Activated CD8-positive, alpha-beta memory T cell treated with anti-CD3 and anti-CD28 coated beads for 4 hours (primary cell): Measurements from ENCODE around the gene KMT2E.
A peak's percentile ranks its signal among the peaks of the same experiment; 100 is the strongest.
"Not testable (repeated sequence)": the region's sequence is repeated elsewhere in the genome, so short reads cannot be mapped to it uniquely, and the experiment has no call there.

Experiments used
- DNase-seq, 2 donors: peaks; one replicate each; pipeline ENCODE4 v3.0.0-alpha.2; 2020; ENCODE audit warnings: low read depth in 2 of 2

The KMT2E gene

GRCh38 chr7:105013816-105014692, at the start of gene KMT2E:
KMT2E (plus strand) TSS chr7:105014205; CDS start chr7:105040953, 26,748 bp downstream.
- DNase-seq, result peak; percentile 83 to 87

DNA sequence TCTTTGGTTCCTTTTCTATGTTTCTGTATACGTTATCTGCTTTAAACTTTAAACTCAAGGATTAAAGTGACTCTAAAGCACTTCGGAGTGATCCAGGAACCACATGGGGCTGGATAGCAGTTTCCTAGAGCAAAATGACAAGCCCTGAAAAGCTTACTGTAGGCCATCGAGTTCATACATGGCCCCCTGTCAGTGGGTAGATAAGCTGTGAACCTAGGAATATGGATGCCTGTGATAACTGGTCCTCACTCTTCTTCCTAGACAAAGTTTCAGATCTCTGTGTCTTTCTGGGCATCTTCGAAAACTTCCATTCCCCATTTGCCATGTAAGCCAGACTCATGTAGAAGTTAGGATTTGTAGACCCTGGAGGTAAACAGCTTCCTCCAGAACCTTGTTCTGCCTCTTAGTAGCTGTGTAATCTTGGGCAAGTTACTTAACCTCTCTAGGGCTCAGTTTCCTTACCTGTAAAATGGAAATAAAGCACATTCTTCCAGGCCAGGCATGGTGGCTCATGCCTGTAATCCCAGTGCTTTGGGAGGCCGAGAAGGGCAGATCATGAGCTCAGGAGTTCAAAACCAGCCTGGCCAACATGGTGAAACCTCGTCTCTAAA, 49.3 kb upstream of the KMT2E start:
- DNase-seq, result no peak

DNA sequence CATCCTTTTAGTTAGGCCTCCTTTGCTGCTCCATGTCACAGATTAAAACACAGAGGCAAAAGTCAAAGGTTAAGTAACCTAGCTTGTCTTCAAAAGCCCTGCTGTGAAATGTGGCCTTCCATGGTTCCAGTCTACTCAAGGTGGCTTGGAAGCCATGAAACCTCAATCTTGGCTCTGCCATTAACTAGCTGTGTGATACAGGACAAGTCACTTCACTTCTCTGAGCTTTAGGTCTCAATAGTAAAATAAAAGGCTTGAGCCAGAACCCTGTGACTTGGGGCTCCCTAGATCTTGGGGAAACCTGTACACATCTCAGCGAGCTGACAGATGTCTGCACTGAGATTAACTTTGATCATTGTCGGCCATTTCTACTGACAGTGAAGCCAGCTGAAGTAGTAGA, 48.0 kb upstream of the KMT2E start:
- no peak for DNase-seq

- no peak for DNase-seq
Measured at GRCh38 chr7:104967088-104967487, 46.9 kb upstream of the KMT2E start.

DNA sequence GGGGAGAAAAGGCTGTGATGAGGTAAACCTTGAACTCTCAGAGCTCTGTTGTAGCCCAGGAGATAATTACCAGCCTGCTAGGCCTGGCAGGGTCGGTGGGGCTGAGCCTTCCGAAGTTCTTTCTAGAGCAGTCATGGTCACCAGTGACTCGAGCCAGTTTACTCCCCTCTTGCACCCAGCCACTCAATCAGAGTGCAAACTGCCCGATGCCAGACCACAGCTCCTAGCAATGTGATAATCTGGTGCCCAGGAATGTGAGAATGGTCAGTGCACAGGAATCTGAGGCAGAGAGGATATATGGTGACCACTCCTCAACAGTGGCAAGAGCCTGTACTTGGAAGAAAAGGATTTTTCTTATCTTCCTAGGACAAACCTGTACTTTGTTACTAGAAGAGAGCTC, 46.4 kb upstream of the KMT2E start:
- DNase-seq, result no peak

- no peak for DNase-seq
Measured at GRCh38 chr7:104968648-104969047, 45.4 kb upstream of the KMT2E start.

DNA sequence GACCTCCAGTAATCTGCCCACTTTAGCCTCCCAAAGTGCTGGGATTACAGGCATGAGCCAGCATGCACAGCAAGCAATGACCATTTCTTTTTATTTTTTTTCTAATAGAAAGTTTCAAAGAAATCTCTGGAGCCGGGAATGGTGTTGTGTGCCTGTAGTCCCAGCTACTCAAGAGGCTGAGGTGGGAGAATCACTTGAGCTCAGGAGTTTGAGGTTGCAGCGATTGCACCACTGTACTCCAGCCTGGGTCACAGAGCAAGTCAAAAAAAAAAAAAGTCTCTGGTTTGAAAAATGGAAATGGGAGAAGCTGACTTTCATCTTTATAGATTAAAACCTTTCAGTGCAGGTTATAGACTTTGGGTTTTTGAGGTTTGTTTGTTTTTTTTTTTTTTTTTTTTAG, 44.8 kb upstream of the KMT2E start:
- no peak for DNase-seq

GRCh38 chr7:104971290-104972071, 42.5 kb upstream of the KMT2E start:
- DNase-seq, result no peak

DNA sequence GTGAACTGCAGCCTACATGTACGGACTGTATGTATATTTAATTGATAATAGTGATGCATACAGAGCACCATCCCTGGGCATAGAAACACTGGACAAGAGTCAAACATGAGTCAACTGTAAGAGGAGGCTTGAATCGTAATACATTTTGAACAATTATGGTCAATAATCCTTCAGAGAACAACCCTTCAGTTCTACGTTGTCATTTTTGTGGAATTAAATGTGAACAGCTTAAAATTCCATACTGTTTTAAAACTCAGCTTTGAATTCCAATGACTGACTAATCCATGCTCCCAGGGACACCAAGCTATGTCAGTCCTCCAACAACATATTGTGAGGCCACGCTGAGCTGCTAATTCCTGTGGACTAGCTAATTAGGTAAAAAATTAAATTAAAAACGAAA, 41.5 kb upstream of the KMT2E start:
- DNase-seq, result no peak

DNA sequence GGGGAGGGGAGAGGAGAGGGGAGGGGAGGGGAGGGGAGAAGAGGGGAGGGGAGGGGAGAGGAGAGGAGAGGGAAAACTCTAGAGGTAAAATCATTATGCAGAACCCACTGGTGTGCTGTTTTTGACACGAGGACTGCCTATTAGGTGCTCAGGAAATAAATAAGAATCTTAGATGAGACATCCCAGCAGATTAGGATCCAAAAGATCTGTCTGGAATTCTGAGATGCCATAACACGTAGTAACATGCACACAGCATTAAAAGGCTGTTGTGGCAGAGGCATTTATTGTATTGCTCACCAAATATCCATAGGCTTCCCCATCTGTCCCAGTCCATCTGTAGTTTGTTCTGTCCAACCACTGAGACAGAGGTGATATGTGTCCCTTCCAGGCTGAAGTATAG, 40.8 kb upstream of the KMT2E start:
- DNase-seq, result no peak

DNA sequence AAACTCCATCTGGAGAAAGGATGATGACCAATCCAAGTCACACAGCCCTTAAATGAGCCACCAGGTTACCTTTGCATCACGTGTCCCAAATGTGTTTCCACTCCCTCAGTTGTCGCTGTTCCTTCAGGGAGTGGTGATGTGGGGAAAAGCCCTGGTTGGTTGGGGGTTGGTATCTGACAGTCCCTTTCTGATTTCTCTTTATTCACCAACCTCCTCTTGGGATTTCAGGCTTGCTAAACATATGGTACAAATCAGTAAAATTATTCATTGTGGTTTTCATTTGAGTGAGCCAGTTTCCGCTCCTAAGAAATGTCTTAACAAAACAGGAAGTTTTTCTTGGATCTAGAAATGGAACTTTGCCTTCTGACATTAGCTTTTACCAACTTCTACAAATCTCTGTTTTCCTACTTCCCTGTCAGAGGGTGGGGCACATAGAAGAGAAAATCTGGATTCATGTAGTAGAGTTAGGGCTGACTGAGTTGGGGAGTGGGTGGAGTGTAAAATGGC, 40.0 kb upstream of the KMT2E start:
- DNase-seq, result no peak

GRCh38 chr7:104975553-104975952, 38.5 kb upstream of the KMT2E start:
- DNase-seq, result not testable (repeated sequence)

DNA sequence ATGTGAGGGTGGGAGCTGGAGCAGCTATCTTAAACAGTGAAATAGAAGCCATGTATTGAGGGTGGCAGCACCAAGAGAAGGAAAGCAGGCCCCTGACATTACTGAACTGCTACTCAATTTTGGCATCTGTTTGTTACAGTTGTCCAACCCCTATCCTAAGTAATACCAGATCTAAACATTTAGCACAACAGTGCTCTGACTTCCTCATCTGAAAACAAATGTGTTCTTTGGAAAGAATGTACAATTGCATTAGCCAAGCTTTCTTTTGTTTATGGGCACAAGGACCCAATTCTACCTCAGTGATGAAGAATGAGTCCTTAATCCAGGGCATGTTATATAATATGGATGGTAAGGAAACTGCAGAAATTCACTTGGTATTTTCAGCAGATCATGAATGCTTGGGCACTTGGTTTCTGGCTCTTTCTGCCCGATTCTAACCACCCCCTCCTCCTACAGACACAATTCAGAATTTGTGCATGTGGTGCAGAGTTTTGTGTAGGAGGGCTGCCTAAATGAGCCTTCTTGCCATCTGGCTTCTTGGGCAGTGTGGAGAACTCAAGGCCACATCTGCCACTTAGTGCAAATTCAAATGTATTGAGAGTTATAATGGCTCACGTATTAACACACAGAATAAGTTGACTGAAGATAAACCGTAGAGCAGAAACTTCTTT, 36.9 kb upstream of the KMT2E start:
- DNase-seq, result no peak

- no peak for DNase-seq
Measured at GRCh38 chr7:104978460-104978859, 35.5 kb upstream of the KMT2E start.

GRCh38 chr7:104979167-104979841, 34.7 kb upstream of the KMT2E start:
- DNase-seq, result no peak

DNA sequence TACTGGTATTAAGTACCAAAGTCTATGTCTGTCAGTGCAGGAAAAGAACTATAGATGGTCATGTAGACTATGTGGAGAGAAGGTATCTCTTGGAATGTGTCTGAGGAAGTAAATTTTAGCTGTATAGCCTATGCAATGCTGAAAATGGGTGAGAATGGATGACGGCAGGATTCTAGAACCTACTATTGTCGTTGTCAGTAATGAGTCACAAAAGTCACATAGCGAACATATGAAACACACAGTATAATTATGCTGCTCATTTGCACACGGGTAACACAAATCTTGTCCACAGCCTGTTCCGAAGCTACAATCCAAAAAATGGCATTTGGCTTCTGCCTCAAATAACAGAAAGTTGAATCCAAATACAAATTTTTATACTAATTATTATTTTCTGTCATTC, 33.6 kb upstream of the KMT2E start:
- no peak for DNase-seq

- no peak for DNase-seq
Measured at GRCh38 chr7:104980841-104981671, 32.9 kb upstream of the KMT2E start.

GRCh38 chr7:104981672-104982037, 32.4 kb upstream of the KMT2E start:
- no peak for DNase-seq

DNA sequence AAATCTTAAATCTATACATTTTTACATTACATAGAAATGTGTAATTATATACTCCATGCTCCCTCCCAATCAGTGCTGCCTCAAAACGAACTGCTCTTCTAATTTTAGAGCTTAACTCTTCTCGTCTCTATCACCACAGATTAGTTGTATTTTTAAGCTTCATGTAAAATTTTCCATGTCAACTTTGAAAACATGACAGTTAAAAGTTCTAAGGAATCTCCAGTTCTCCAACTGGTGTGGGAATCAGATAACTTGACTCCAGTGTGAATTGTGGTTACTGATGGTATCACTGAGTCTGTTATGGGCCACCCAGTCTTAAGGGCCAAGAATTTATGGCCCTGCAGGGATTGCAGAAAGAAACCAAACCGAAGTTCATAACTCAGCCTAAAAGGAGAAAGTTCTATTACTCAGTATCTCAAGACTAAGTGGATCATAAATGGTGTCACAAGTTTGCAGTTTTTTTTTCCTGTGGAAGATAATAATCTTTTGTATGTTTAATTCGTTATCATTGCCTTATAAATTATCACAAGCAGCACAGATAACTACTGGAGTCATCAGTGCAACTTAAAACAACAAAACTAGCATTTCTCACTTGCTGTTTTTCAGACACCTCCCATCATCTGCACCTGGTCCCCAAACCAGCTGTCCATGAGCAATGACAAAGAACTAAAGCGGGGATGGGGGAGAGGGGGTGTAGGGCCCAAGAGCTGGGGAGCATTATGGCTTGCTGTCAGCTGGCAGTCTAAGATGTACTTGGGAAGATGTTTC, 31.5 kb upstream of the KMT2E start:
- DNase-seq, result no peak
